Subcutaneous abdominal adipose tissue (tissue), 5 donors: ENCODE measurements around the gene SLC16A13.
A peak's percentile ranks its signal among the peaks of the same experiment; 100 is the strongest.
"Not testable (repeated sequence)": the region's sequence is repeated elsewhere in the genome, so short reads cannot be mapped to it uniquely, and the experiment has no call there.

Experiments
- H3K27ac ChIP-seq: one replicate; pipeline ENCODE4 v1.7.0; 2013; ENCODE audit warnings: low read depth, mild to moderate bottlenecking, inconsistent platforms, low read length, moderate library complexity
- H3K27me3 ChIP-seq, 5 donors: one replicate each; pipeline ENCODE4 v1.7.0; 2013; ENCODE audit warnings: low read length in 5 of 5, inconsistent platforms in 1 of 5; ENCODE audit not compliant: control insufficient read depth in 5 of 5, insufficient read depth in 4 of 5
- H3K36me3 ChIP-seq, 5 donors: one replicate each; pipeline ENCODE4 v1.7.0; 2013; ENCODE audit warnings: low read length in 5 of 5; ENCODE audit not compliant: control insufficient read depth in 5 of 5, insufficient read depth in 5 of 5
- H3K4me1 ChIP-seq, 5 donors: one replicate each; pipeline ENCODE4 v1.7.0; 2013; ENCODE audit warnings: low read length in 5 of 5, mild to moderate bottlenecking in 3 of 5, moderate library complexity in 1 of 5; ENCODE audit not compliant: control insufficient read depth in 5 of 5, insufficient read depth in 5 of 5
- H3K4me3 ChIP-seq, 5 donors: one replicate each; pipeline ENCODE4 v1.7.0; 2013; ENCODE audit warnings: low read length in 5 of 5, low read depth in 1 of 5
- H3K9ac ChIP-seq, 5 donors: one replicate each; pipeline ENCODE4 v1.7.0; 2013; ENCODE audit warnings: low read length in 5 of 5, mild to moderate bottlenecking in 4 of 5, moderate library complexity in 3 of 5
- H3K9me3 ChIP-seq, 5 donors: one replicate each; pipeline ENCODE4 v1.7.0; 2013; ENCODE audit warnings: low read length in 5 of 5; ENCODE audit not compliant: control insufficient read depth in 5 of 5
- donor health status: healthy.
- donor health status: healthy.
- donor health status: healthy.
- donor health status: healthy.
- donor health status: healthy.

SLC16A13 gene, protein sequence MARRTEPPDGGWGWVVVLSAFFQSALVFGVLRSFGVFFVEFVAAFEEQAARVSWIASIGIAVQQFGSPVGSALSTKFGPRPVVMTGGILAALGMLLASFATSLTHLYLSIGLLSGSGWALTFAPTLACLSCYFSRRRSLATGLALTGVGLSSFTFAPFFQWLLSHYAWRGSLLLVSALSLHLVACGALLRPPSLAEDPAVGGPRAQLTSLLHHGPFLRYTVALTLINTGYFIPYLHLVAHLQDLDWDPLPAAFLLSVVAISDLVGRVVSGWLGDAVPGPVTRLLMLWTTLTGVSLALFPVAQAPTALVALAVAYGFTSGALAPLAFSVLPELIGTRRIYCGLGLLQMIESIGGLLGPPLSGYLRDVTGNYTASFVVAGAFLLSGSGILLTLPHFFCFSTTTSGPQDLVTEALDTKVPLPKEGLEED

DNA sequence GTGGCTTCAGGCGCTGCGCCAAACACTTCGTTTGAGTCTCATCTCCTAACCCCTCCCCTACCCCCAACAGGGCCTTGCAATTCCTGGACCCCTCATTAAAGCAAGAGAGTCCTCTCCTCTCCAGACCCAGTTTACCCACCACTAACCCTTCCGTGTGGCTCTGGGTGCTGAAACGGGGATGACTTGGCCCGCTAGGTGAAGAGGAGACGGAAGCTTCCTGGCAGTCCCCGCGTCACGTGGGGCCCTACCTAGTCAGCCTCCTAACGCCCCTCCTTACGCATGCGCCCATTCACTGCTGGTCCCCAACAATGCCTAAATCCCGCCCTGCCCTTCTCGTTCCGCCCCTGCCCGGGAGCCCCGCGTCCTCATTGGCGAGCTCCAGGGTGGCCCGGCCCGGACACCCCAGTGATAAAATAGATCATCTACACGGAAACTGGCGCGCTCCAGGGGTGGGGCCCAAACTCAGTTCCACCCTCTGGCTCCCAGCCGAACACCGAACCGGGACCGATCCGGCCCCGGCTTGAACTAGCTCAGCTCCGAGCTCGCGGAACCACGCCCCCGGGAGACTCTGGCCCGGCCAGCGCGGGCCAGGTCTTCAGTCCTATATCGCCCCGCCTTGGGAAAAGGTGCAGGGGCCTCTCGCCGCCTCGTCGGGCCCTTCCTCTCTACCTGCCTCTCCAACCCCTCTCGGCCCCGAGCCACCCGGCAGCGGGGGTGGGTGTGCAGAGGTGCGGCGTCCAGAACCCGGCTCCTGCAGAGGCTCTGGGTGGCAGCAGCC, at the start of gene SLC16A13:
Gene SLC16A13 (plus strand): TSS at position 425 of the 778 bp plus-strand sequence. CDS start 368 bp downstream, outside the sequence.
- peak within 1 kb of the TSS; percentile 10 to 72 (median 41) for H3K9ac ChIP-seq
- H3K27me3 ChIP-seq, result peaks cover 0 to 4% (median 2%) of the 10 kb centered on the region in 5 donors
- H3K4me1 ChIP-seq, result peaks cover 0 to 29% (median 22%) of the 10 kb centered on the region in 5 donors
- H3K9me3 ChIP-seq, result no peaks in the 10 kb centered on the region
- peak within 1 kb of the TSS; percentile 85 for H3K27ac ChIP-seq
- H3K36me3 ChIP-seq, result peaks cover 0 to 3% (median 0%) of the 10 kb centered on the region in 5 donors
- peak within 1 kb of the TSS; percentile 22 to 83 (median 71) for H3K4me3 ChIP-seq

DNA sequence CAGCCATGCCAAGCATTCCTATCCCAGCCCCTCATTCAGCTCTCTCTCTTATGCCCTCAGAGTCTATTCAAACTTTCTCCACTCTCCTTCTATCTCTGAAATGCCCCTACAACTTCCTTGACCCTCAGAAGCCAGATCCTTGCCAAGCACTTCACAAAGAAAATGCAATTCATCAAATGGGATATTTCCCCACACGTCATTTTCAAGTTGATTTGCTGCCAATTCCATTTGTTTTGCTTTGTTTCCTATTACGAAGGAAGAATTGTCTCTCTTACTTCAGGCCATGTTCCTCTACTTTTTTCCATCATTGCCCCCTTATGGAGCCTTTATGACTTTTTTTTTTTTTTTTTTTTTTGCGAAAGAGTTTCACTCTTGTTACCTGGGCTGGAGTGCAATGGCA, 49.1 kb upstream of the SLC16A13 start:
- no peaks in the 10 kb centered on the region for H3K36me3 ChIP-seq
- no peak overlapping the region for H3K27ac ChIP-seq
- H3K9me3 ChIP-seq, result peaks cover 0 to 3% (median 0%) of the 10 kb centered on the region in 5 donors
- H3K9ac ChIP-seq, result no peak overlapping the region
- H3K4me3 ChIP-seq, result no peak overlapping the region
- peaks cover 0 to 3% (median 0%) of the 10 kb centered on the region in 5 donors for H3K4me1 ChIP-seq
- H3K27me3 ChIP-seq, result no peaks in the 10 kb centered on the region

DNA sequence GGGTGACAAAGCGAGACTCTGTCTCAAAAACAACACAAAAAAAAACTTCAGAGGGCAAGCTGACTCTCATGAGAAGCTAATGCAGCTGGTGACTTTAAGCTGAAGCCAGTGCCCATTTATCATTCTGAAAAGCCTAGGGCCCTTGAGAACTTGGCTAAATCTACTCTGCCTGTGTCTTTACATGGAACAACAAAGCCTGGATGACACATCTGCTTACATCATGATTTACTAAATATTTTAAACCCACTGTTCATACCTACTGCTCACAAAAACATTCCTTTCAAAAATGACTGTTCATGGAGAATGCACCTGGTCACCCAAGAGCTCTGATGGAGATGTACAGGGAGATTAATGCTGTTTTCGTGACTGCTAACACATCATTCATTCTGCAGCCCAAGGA, 46.0 kb upstream of the SLC16A13 start:
- Histone ChIP-seq H3K4me1 (peaks cover 0 to 3% (median 0%) of the 10 kb centered on the region in 5 donors), H3K9me3 (peaks cover 0 to 3% (median 0%) of the 10 kb centered on the region in 5 donors), H3K27ac (no peak overlapping the region), H3K9ac (no peak overlapping the region), H3K36me3 (no peaks in the 10 kb centered on the region), H3K27me3 (no peaks in the 10 kb centered on the region), H3K4me3 (no peak overlapping the region)

DNA sequence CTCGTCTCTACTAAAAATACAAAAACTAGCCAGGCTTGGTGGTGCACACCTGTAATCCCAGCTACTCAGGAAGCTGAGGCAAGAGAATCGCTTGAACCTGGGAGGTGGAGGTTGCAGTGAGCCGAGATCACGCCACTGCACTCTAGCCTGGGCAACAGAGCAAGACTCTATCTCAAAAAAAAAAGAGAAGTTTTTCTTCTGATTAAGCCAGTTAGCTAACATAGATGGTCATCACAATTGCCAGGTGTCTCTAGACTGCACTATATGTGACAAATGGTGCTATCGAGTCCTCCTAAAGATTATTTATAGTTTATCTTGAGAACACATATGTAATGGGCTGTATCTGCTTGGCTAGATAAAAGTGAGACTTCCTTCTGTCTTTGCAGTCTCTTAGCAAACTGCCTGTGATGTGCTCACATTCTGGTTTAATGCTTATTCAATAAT, 42.2 kb upstream of the SLC16A13 start:
- not testable (repeated sequence) for H3K27ac ChIP-seq, H3K9me3 ChIP-seq, H3K27me3 ChIP-seq, H3K9ac ChIP-seq, H3K4me3 ChIP-seq
- H3K36me3 ChIP-seq, result peaks cover 4 to 20% (median 13%) of the 10 kb centered on the region in 5 donors
- H3K4me1 ChIP-seq, result peaks cover 0 to 15% (median 12%) of the 10 kb centered on the region in 5 donors

DNA sequence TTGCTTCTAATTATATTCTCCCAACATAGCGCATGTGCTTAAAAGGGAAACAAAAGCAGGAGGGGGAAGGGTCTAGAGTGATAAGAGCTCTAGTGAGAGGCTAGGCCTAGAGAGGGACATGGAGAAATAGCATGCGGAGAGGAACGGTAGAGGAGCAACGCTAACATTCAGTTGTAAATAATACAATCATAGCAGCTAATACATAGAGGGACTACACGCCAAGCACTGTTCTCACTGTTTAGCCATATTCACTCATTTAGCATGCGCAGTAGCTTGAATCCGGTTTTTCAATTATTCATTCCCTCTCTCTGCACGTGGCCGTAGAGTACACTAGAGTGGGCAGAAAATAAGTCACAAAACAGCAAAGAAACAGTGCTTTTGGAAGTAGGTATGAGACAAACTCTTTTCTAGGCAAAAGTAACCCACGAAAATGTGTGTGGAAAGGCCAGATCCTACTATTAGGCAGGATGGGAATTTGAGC, 41.7 kb upstream of the SLC16A13 start:
- H3K27ac ChIP-seq, result no peak overlapping the region
- peaks cover 4 to 25% (median 19%) of the 10 kb centered on the region in 5 donors for H3K36me3 ChIP-seq
- H3K4me3 ChIP-seq, result no peak overlapping the region
- H3K4me1 ChIP-seq, result peaks cover 0 to 15% (median 12%) of the 10 kb centered on the region in 5 donors
- no peaks in the 10 kb centered on the region for H3K27me3 ChIP-seq
- peaks cover 0 to 2% (median 0%) of the 10 kb centered on the region in 5 donors for H3K9me3 ChIP-seq
- H3K9ac ChIP-seq, result no peak overlapping the region

DNA sequence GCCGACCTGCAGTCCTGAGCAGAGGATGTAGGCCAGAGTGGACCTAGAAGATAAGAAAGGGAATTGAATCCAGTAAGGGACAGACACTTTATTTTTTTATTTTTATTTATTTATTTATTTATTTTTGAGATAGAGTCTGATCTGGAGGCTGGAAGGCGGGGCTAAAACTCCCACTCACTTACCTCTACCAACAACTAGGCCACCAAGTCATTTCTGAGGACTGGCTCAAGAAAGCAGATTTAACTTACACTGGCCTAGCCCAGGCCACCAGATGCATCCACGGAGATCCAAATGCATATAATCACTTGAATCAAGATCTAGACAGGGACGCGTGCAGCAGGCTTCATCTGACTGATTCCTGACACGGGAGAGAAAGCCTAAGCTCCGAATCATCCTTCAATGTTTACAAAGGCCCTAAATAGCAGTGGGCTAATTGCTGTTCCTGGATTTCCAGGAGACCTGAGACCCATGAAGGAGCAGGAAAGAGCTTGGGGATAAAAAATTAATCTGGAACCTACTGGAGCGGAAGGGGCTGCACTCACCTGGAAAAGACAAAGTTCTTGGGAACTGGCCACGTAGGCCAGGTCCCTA, 41.1 kb upstream of the SLC16A13 start:
- Histone ChIP-seq H3K36me3 (peaks cover 4 to 31% (median 25%) of the 10 kb centered on the region in 5 donors), H3K4me3 (no peak overlapping the region), H3K27ac (no peak overlapping the region), H3K27me3 (no peaks in the 10 kb centered on the region), H3K4me1 (peaks cover 0 to 15% (median 12%) of the 10 kb centered on the region in 5 donors), H3K9me3 (no peaks in the 10 kb centered on the region), H3K9ac (no peak overlapping the region)

DNA sequence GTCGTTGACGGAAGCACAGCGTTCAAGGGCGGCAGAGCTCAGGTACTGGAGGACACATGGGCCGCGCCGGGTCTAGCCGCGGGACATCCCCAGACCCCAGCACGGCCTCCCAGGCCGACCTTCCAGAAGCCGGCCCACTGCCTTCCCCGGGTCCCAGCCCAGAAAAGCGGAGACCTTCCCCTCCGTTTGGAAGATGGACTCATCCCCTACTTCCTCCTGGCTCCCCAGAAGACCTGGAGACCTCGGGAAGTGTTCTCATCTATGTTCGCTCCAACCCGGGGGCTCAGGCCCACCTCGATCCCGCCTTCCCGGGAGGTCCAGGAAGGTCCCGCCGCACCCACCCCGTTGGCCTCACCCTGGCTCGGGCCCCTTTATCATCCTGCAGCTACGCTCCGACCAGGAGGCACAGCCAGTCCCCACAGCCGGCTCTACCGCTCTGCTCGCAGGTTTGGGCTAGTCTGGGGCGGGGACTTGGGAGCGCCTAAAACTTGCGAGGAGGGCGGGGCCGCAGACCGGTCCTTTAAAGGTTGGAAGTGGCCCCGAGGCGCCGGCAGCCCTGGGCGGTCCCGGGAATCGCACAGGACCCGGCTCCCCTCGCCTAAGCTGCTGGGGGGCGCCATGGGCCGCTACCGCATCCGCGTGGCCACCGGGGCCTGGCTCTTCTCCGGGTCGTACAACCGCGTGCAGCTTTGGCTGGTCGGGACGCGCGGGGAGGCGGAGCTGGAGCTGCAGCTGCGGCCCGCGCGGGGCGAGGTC, 40.1 kb upstream of the SLC16A13 start, which contains the start of gene ALOX12:
Gene ALOX12 (plus strand): TSS at position 550 of the 756 bp plus-strand sequence. CDS start 69 bp downstream, at position 619.
- no peak within 1 kb of the TSS for H3K27ac ChIP-seq
- H3K27me3 ChIP-seq, result no peaks in the 10 kb centered on the region
- H3K4me3 ChIP-seq, result peak within 1 kb of the TSS in 4 of 5 donors; percentile 11 to 60 (median 30)
- peaks cover 0 to 15% (median 12%) of the 10 kb centered on the region in 5 donors for H3K4me1 ChIP-seq
- H3K9ac ChIP-seq, result peak within 1 kb of the TSS in 1 of 5 donors; percentile 26
- H3K9me3 ChIP-seq, result no peaks in the 10 kb centered on the region
- H3K36me3 ChIP-seq, result peaks cover 4 to 40% (median 33%) of the 10 kb centered on the region in 5 donors

DNA sequence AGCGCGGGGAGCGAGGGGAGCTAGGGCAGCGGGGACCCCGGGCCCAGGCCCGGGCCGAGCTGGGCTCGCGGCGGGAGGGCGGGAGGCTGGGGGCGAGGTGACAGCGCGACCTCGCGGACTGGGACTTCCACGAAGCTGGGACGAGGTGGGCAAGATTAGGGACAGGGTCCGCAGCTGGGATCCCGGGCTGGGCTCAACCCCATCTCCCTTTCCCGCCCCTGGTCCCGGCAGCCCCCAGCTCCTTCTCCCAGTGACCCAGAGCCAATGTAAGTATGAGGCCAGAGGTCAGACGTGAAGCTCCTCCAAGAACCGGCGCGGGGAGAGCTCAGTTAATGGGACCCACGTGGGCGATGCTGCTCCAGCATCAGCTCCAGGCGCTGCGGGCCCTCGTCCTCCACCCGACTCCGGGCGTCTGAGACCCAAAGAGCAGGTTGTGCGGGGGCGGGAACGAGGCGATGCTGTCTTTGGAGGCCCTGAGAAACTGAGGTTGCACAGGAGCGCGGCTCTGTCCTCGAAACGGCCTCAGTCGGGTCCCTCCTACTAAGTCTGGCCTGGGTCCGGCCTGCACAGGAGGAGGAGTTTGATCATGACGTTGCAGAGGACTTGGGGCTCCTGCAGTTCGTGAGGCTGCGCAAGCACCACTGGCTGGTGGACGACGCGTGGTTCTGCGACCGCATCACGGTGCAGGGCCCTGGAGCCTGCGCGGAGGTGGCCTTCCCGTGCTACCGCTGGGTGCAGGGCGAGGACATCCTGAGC, 39.4 kb upstream of the SLC16A13 start:
- Histone ChIP-seq H3K4me1 (peaks cover 0 to 15% (median 12%) of the 10 kb centered on the region in 5 donors), H3K27ac (no peak overlapping the region), H3K4me3 (peak overlapping the region in 3 of 5 donors; percentile 14 to 60 (median 45))

More for the DNA sequence above, 39.4 kb upstream of the SLC16A13 start:
- Histone ChIP-seq H3K36me3 (peaks cover 4 to 47% (median 41%) of the 10 kb centered on the region in 5 donors), H3K9ac (no peak overlapping the region), H3K27me3 (no peaks in the 10 kb centered on the region), H3K9me3 (no peaks in the 10 kb centered on the region)
